Ovary (tissue), 3 donors: ENCODE results near the gene EDN3.

ENCODE experiments used
- CTCF ChIP-seq, 3 donors: fragments of 450-650 bp in 2 of 3; fragments of 200-600 bp in 1 of 3; IDR thresholded peaks; one replicate each; pipeline versions ENCODE4 v1.5.1 to v1.8.0; 2016 to 2022; ENCODE audit warnings: antibody characterized with exemption in 3 of 3, mild to moderate bottlenecking in 1 of 3
- EP300 ChIP-seq: sonication (generic); formaldehyde crosslinking; IDR thresholded peaks from one replicate; pipeline ENCODE4 v1.6.1; 2017; ENCODE audit warnings: antibody characterized with exemption
- donor health status: DM: no; HTN: no; CAD: no.

GRCh38 chr20:59322585-59323454 is 22.4 kb downstream of the EDN3 start:
- TF ChIP-seq CTCF (IDR thresholded peaks at IDR 0.05), result no peak
- no peak for TF ChIP-seq EP300
